ENCODE data around the gene PUS7L. TPM values are rescaled to one million over a fixed set of nuclear protein-coding genes. Genes with fewer than 3 reads are reported as not detected.
A peak's percentile ranks its signal among the peaks of the same experiment; 100 is the strongest.

PUS7L gene
- total RNA-seq, 4 donors from 2014 or later: 6.4 to 13.1 (median 8.8) TPM

- H3K27ac ChIP-seq: peak overlapping the region; percentile 98
- peaks cover 34% of the 10 kb centered on the region for H3K4me1 ChIP-seq
- no peaks in the 10 kb centered on the region for H3K27me3 ChIP-seq
- H3K9me3 ChIP-seq: no peaks in the 10 kb centered on the region
- TF ChIP-seq CTCF (IDR thresholded peaks at IDR 0.05) (peak in 1 of 2 donors; percentile 1), EP300 (IDR thresholded peaks at IDR 0.05) (no peak), POLR2AphosphoS5 (IDR thresholded peaks at IDR 0.05) (no peak), POLR2A (IDR thresholded peaks at IDR 0.05) (no peak)
- H3K4me3 ChIP-seq: peak overlapping the region; percentile 96
- DNase-seq (ENCODE audit: low spot score in 2 of 2): no peak
- peaks cover 17% of the 10 kb centered on the region for H3K36me3 ChIP-seq
- 6% methylated on average over 20 of the region's 20 CpGs for whole genome bisulfite sequencing
These were observed 46.7 kb upstream of the PUS7L start for GRCh38 chr12:43805149-43805859.

GRCh38 chr12:43797561-43798217 lies 39.1 kb upstream of the PUS7L start:
- H3K27me3 ChIP-seq: no peaks in the 10 kb centered on the region
- TF ChIP-seq POLR2A (IDR thresholded peaks at IDR 0.05) (no peak), POLR2AphosphoS5 (IDR thresholded peaks at IDR 0.05) (no peak), EP300 (IDR thresholded peaks at IDR 0.05) (no peak), CTCF (IDR thresholded peaks at IDR 0.05) (no peak)
- H3K27ac ChIP-seq: no peak overlapping the region
- no peak overlapping the region for H3K4me3 ChIP-seq
- 87% methylated on average over 4 of the region's 4 CpGs for WGBS
- peaks cover 76% of the 10 kb centered on the region for H3K36me3 ChIP-seq
- no peaks in the 10 kb centered on the region for H3K4me1 ChIP-seq
- H3K9me3 ChIP-seq: no peaks in the 10 kb centered on the region
- no peak for DNase-seq (ENCODE audit: low spot score in 2 of 2)

- no peaks in the 10 kb centered on the region for H3K9me3 ChIP-seq
- H3K27ac ChIP-seq: no peak overlapping the region
- WGBS: 82% methylated on average over 2 of the region's 2 CpGs
- no peaks in the 10 kb centered on the region for H3K27me3 ChIP-seq
- H3K36me3 ChIP-seq: peaks cover 66% of the 10 kb centered on the region
- no peak for DNase-seq (ENCODE audit: low spot score in 2 of 2)
- TF ChIP-seq POLR2AphosphoS5 (IDR thresholded peaks at IDR 0.05): no peak
- TF ChIP-seq EP300 (IDR thresholded peaks at IDR 0.05): no peak
- TF ChIP-seq CTCF (IDR thresholded peaks at IDR 0.05): no peak
- no peak for TF ChIP-seq POLR2A (IDR thresholded peaks at IDR 0.05)
- H3K4me1 ChIP-seq: no peaks in the 10 kb centered on the region
- H3K4me3 ChIP-seq: no peak overlapping the region
These were observed 37.2 kb upstream of the PUS7L start for GRCh38 chr12:43795716-43796280.

- peaks cover 44% of the 10 kb centered on the region for H3K36me3 ChIP-seq
- no peak for TF ChIP-seq EP300 (IDR thresholded peaks at IDR 0.05)
- TF ChIP-seq POLR2A (IDR thresholded peaks at IDR 0.05): no peak
- no peak for TF ChIP-seq POLR2AphosphoS5 (IDR thresholded peaks at IDR 0.05)
- TF ChIP-seq CTCF (IDR thresholded peaks at IDR 0.05): no peak
- H3K9me3 ChIP-seq: no peaks in the 10 kb centered on the region
- H3K27ac ChIP-seq: no peak overlapping the region
- no peaks in the 10 kb centered on the region for H3K27me3 ChIP-seq
- no peaks in the 10 kb centered on the region for H3K4me1 ChIP-seq
- DNase-seq (ENCODE audit: low spot score in 2 of 2): no peak
- H3K4me3 ChIP-seq: no peak overlapping the region
These were observed 31.4 kb upstream of the PUS7L start for GRCh38 chr12:43789941-43790340.

All from suprapubic skin (tissue), 4 donors.